ENCODE data around the gene CEP295NL. TPM values are rescaled to one million over a fixed set of nuclear protein-coding genes. Genes with fewer than 3 reads are reported as not detected.

CEP295NL gene
- total and polyA plus RNA-seq, 11 donors: 0.23 to 3.3 (median 0.52) TPM

DNA sequence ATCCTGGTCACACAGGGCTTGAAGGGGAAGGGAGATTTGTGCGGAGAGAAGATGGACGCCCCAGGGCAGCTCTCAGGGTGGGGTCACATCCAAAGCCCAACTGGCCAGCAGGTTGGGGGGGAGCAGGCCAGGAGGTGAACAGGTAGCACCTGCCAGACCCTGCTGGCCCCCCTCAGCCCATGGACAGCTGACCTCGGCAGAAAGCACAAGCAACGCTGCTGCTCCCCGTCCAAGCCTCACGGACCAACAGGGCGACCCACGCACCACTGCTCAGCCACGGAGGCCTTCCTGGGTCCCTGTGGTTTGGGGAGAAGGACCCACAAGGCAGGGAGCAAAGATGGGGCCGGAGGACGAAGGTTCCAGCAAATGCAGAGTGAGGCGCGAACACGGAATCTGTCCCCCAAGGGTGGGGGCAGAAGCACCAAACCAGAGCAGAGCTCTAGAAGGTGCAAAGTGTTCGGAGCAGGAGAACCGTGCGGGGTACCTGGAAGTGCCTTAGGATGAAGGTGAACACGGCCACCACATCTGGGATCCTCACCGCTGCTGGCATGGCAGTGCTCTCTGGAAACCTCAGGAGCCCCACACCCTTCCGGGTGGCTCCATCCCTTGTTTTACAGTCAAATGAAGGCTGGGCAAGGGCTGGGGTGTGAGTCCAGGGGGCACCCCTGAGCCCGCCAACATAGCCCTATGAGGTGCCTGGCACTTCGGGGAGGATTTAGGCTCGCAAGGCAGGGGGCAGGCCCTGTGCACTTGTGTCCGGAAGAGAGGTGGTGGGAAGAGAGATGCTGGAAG lies 17.9 kb downstream of the CEP295NL start:
- WGBS, 4 donors: 87 to 95% (median 93%) methylated on average over 24 of the region's 24 CpGs
- intact Hi-C loops (cut with DNase I): loop anchor here (2.0 to 5.0 kb wide), 4 partner anchors 37 to 47 kb away; partner anchors contain the start of gene TIMP2 (in 3 of the 10)
- no peaks in the 10 kb centered on the region for H3K27me3 ChIP-seq
- no peaks in the 10 kb centered on the region for H3K36me3 ChIP-seq
- DNase-seq: no peak
- peaks cover 9 to 78% (median 67%) of the 10 kb centered on the region in 12 donors for H3K4me1 ChIP-seq
- no peak for ATAC-seq
- no peaks in the 10 kb centered on the region for H3K9me3 ChIP-seq
- peak overlapping the region in 1 of 12 donors; percentile 27 for H3K4me3 ChIP-seq
- TF ChIP-seq, protein P1, sequence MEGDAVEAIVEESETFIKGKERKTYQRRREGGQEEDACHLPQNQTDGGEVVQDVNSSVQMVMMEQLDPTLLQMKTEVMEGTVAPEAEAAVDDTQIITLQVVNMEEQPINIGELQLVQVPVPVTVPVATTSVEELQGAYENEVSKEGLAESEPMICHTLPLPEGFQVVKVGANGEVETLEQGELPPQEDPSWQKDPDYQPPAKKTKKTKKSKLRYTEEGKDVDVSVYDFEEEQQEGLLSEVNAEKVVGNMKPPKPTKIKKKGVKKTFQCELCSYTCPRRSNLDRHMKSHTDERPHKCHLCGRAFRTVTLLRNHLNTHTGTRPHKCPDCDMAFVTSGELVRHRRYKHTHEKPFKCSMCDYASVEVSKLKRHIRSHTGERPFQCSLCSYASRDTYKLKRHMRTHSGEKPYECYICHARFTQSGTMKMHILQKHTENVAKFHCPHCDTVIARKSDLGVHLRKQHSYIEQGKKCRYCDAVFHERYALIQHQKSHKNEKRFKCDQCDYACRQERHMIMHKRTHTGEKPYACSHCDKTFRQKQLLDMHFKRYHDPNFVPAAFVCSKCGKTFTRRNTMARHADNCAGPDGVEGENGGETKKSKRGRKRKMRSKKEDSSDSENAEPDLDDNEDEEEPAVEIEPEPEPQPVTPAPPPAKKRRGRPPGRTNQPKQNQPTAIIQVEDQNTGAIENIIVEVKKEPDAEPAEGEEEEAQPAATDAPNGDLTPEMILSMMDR (IDR thresholded peaks at IDR 0.05): no peak
- TF ChIP-seq POLR2A (IDR thresholded peaks at IDR 0.05): no peak
- H3K27ac ChIP-seq: peak overlapping the region in 11 of 12 donors; percentile 88 to 98 (median 96)

DNA sequence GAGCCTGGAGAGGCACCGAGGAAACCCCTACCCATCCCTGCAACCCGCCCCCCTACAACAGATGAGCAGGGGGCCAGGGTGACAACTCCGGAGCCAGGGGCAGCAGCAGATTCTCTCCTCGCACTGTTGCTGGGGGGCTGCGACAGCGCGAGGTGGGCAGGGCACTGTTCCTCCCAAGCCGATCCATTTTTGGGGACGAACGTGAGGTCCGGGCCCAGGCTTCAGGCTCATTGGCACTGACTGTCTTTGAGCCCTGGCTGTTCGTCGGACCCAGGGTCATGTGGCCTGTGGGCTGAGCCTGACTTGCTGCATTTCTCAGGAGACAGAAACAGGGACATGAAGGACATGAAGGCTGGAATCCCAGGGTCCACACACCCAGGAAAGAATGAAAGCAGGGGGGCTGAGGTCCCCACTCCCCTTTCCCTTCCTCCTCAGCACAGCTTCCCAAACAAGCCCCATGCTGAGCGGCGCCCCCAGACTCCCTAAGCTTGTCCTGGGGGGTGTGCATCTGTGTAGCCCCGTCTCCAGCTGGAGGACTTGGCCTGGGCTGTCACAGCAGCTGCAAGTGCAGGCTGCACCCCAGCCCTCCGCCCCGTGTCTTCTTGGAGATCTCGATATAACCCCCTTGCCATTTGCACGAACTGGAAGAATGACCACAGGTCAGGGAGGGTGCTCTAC lies 18.7 kb downstream of the CEP295NL start:
- Histone ChIP-seq H3K9me3 (no peaks in the 10 kb centered on the region), H3K27ac (peak overlapping the region; percentile 86 to 98 (median 96)), H3K36me3 (no peaks in the 10 kb centered on the region), H3K4me3 (peak overlapping the region in 10 of 12 donors; percentile 6 to 50 (median 29)), H3K27me3 (no peaks in the 10 kb centered on the region), H3K4me1 (peaks cover 9 to 78% (median 66%) of the 10 kb centered on the region in 12 donors)
- intact Hi-C loops (cut with DNase I): loop anchor here in 7 of 10 donors (2.0 to 5.0 kb wide), 4 partner anchors 38 to 48 kb away; partner anchors contain the start of gene TIMP2 (in 3 of the 7)
- 28 to 43% (median 31%) methylated on average over 5 to 20 of the region's 20 CpGs for WGBS, 4 donors
- TF ChIP-seq POLR2A (IDR thresholded peaks at IDR 0.05): no peak
- TF ChIP-seq, protein P1 (IDR thresholded peaks at IDR 0.05): no peak
- DNase-seq: peak in 1 of 5 donors; percentile 66
- ATAC-seq: peak in 1 of 4 donors; percentile 1

DNA sequence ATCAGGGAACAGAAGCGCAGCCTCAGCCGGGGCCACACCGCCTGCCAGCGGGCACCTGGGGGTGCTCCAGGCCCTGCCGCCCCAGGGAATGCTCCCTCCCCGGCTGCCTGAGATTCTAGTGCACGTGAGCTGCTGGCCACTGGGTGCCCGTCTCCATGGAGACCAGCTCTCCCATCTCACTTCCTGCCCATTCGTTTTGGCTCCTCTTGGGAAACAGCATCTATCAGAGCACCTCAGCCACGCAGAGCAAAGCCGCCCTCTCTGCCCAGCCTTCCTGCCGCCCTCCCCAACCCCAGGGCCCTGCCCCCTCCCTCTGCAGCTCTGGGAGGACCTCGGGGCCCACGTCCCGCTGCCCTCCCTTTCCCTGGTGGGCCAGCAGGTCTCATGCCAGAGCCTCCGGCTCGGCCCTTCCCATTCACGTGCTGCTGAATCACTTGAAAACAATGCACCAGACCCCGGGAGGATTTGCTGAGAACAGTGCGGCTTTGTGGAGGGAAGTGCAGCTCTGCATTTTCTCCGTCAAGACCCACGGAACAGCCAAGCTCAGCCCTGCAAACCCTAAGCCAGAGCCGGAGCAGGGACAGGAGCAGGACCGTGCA lies 19.4 kb downstream of the CEP295NL start:
- TF ChIP-seq POLR2A (IDR thresholded peaks at IDR 0.05): peak in 1 of 2 donors; percentile 41
- TF ChIP-seq, protein P1 (IDR thresholded peaks at IDR 0.05): peak in 1 of 12 donors; percentile 1
- Histone ChIP-seq H3K4me1 (peaks cover 9 to 78% (median 70%) of the 10 kb centered on the region in 12 donors), H3K9me3 (no peaks in the 10 kb centered on the region), H3K27ac (peak overlapping the region; percentile 86 to 98 (median 96)), H3K36me3 (no peaks in the 10 kb centered on the region), H3K4me3 (peak overlapping the region in 10 of 12 donors; percentile 6 to 50 (median 29)), H3K27me3 (no peaks in the 10 kb centered on the region)
- DNase-seq: peak; percentile 81 to 89 (median 87)
- peak; percentile 47 to 65 (median 62) for ATAC-seq
- 2 to 4% (median 3%) methylated on average over 18 to 24 of the region's 24 CpGs for WGBS, 4 donors
- intact Hi-C loops (cut with DNase I): loop anchor here in 7 of 10 donors (2.0 to 5.0 kb wide), 5 partner anchors 39 to 49 kb away; partner anchors contain the start of genes TIMP2 (in 3 of the 7) and USP36 (in 1 of the 7)
